Colonic mucosa (tissue), 4 donors: ENCODE results near the gene SLC35E1. TPM values are rescaled to one million over a fixed set of nuclear protein-coding genes. Genes with fewer than 3 reads are reported as not detected.
A peak's percentile ranks its signal among the peaks of the same experiment; 100 is the strongest.

Source experiments
- DNase-seq: peaks from one replicate; pipeline ENCODE4 v3.0.0-alpha.2; 2020
- H3K27ac ChIP-seq: fragments of 200-600 bp; one replicate; pipeline ENCODE4 v1.8.0; 2021
- H3K27me3 ChIP-seq: fragments of 200-600 bp; one replicate; pipeline ENCODE4 v1.8.0; 2021
- H3K36me3 ChIP-seq: fragments of 200-600 bp; one replicate; pipeline ENCODE4 v1.8.0; 2021
- H3K4me1 ChIP-seq: fragments of 200-600 bp; one replicate; pipeline ENCODE4 v1.8.0; 2021; ENCODE audit warnings: mild to moderate bottlenecking
- H3K4me3 ChIP-seq: fragments of 200-600 bp; one replicate; pipeline ENCODE4 v1.8.0; 2021
- H3K9ac ChIP-seq, 2 donors: one replicate each; pipeline ENCODE4 v1.7.0; 2013; ENCODE audit warnings: control low read depth in 2 of 2, low read depth in 2 of 2, low read length in 2 of 2
- H3K9me3 ChIP-seq: fragments of 200-600 bp; one replicate; pipeline ENCODE4 v1.8.0; 2021
- CTCF ChIP-seq: fragments of 200-600 bp; IDR thresholded peaks from one replicate; pipeline ENCODE4 v1.8.0; 2022; ENCODE audit warnings: antibody characterized with exemption, mild to moderate bottlenecking
- intact Hi-C: fragments of 100-400 bp; cut with DNase I; formaldehyde crosslinking; loops from one replicate; pipeline ENCODE4 v1.14.1; 2022
- total RNA-seq, 2 donors: library from RNA; stranded (reverse); fragmentation: NEBNext Ultra II Directional in 1 of 2; extraction: Animal tissue kit (Norgen Biotek cat#: 25700) in 1 of 2; gene quantifications; one replicate each; pipeline ENCODE4 v1.2.1, GENCODE V29; 2021
- donor health status: healthy.
- donor health status: DM: no; HTN: no; CAD: no.
- donor health status: DM: no; HTN: no; CAD: no.

SLC35E1 gene
- total RNA-seq, 2 donors from 2014 or later: 44.4 to 47.7 TPM

DNA sequence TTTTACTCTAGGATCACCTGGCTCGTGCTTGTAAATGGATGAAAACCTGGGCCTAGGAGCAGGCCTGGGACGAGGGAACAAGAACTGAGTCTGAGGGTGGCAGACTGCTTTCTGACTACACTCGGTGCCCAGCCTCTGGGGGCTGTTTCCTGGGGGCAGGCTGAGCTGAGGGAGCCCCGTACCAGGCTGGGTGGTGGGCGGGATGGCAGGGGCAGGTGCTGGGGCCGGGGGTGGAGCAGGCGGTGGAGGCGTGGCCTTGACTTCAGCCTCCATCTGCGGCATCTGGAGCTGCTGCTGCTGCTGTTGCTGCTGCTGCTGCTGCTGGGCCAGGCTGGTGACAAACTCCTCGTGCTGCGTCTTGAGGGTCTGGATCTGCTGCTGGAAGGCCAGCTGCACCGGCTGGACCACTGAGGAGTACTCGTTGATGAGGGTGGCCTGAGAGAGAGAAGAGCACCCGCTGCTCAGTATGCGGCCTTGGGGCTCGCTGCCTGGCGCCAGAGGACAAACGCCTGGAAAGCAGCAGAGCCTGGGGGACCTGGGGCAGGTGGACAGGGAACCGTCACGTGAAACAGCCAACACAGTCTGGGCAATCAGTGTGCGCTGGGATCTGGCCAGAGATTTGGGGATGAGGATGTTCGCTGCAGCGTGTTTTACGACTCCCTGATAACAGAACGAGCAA is 42.6 kb downstream of the SLC35E1 start:
- no peak for DNase-seq
- H3K27me3 ChIP-seq: no peaks in the 10 kb centered on the region

GRCh38 chr19:16527971-16528521 is 44.2 kb downstream of the SLC35E1 start:
- Histone ChIP-seq H3K9me3 (no peaks in the 10 kb centered on the region), H3K27me3 (no peaks in the 10 kb centered on the region), H3K27ac (no peak overlapping the region), H3K36me3 (peaks cover 38% of the 10 kb centered on the region), H3K9ac (no peak overlapping the region), H3K4me3 (no peak overlapping the region), H3K4me1 (no peaks in the 10 kb centered on the region)
- intact Hi-C loops: no loop called here
- no peak for DNase-seq
- TF ChIP-seq CTCF: peak; percentile 15

More for the DNA sequence above, 42.6 kb downstream of the SLC35E1 start:
- Histone ChIP-seq H3K27ac (no peak overlapping the region), H3K4me1 (no peaks in the 10 kb centered on the region), H3K4me3 (no peak overlapping the region), H3K9ac (no peak overlapping the region), H3K9me3 (no peaks in the 10 kb centered on the region), H3K36me3 (peaks cover 39% of the 10 kb centered on the region)
- TF ChIP-seq CTCF: no peak
- intact Hi-C loops: no loop called here

DNA sequence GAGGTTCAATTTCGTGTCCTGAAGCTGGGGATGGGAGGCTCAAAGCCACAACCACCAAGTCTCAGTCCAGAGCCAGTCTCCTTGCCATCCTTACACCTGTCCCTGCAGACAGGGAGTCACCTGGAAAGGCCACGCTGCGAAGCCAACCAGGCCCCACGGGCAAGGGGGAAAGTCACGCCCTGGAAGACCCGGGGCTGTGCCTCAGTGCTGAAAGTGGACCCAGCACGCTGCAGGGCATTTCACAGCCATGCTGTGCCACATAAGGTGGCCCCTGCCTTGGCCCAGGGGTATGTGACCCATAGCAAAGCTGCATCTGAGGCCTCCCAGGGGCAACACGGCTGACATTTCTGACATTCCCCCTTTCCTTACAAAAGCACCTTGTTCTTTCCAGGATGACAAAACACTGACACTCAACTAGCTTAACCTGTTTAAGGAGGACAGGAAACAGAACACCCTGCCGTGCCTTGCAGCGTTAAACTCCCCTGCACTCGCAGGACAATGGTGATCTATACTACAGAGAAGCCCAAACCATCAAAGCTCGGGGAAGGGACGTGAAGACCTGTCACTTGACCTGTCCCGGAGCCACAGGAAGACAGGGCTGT is 44.8 kb downstream of the SLC35E1 start:
- DNase-seq: no peak
- Histone ChIP-seq H3K4me3 (no peak overlapping the region), H3K27ac (no peak overlapping the region), H3K36me3 (peaks cover 40% of the 10 kb centered on the region), H3K9ac (no peak overlapping the region), H3K4me1 (no peaks in the 10 kb centered on the region), H3K27me3 (no peaks in the 10 kb centered on the region), H3K9me3 (no peaks in the 10 kb centered on the region)
- TF ChIP-seq CTCF: no peak
- intact Hi-C loops: no loop called here

GRCh38 chr19:16525751-16526481 is 46.3 kb downstream of the SLC35E1 start:
- no peaks in the 10 kb centered on the region for H3K27me3 ChIP-seq
- intact Hi-C loops: no loop called here
- H3K9ac ChIP-seq: no peak overlapping the region
- DNase-seq: no peak
- H3K27ac ChIP-seq: no peak overlapping the region
- H3K36me3 ChIP-seq: peaks cover 44% of the 10 kb centered on the region
- no peaks in the 10 kb centered on the region for H3K4me1 ChIP-seq
- no peak for TF ChIP-seq CTCF
- H3K9me3 ChIP-seq: no peaks in the 10 kb centered on the region
- H3K4me3 ChIP-seq: no peak overlapping the region

GRCh38 chr19:16524991-16525734 is 47.1 kb downstream of the SLC35E1 start:
- H3K4me1 ChIP-seq: no peaks in the 10 kb centered on the region
- H3K9me3 ChIP-seq: no peaks in the 10 kb centered on the region

More at GRCh38 chr19:16524991-16525734, 47.1 kb downstream of the SLC35E1 start:
- no peak for DNase-seq
- H3K27ac ChIP-seq: no peak overlapping the region
- peaks cover 40% of the 10 kb centered on the region for H3K36me3 ChIP-seq
- no peak overlapping the region for H3K4me3 ChIP-seq
- H3K9ac ChIP-seq: no peak overlapping the region
- no peaks in the 10 kb centered on the region for H3K27me3 ChIP-seq
- no peak for TF ChIP-seq CTCF
- intact Hi-C loops: no loop called here
